ENCODE measurements around the gene RMI1. TPM values are rescaled to one million over a fixed set of nuclear protein-coding genes. Genes with fewer than 3 reads are reported as not detected.
A peak's percentile ranks its signal among the peaks of the same experiment; 100 is the strongest.
"Not testable (repeated sequence)": the region's sequence is repeated elsewhere in the genome, so short reads cannot be mapped to it uniquely, and the experiment has no call there.

Gene RMI1
- total RNA-seq, 1 donor from 2014 or later = 3.7 TPM

GRCh38 chr9:83934569-83935275, 45.9 kb upstream of the RMI1 start:
- no peak for FAIRE-seq
- DNase-seq (ENCODE audit: low read depth) = peak; percentile 94
- Histone ChIP-seq H3K27me3 (ENCODE audit: control insufficient read depth, insufficient read depth, low read length) (no peaks in the 10 kb centered on the region), H3K4me3 (ENCODE audit: low read depth, low read length) (no peak overlapping the region), H3K36me3 (ENCODE audit: control insufficient read depth, insufficient read depth, low read length) (no peaks in the 10 kb centered on the region)
- TF ChIP-seq, protein P1, sequence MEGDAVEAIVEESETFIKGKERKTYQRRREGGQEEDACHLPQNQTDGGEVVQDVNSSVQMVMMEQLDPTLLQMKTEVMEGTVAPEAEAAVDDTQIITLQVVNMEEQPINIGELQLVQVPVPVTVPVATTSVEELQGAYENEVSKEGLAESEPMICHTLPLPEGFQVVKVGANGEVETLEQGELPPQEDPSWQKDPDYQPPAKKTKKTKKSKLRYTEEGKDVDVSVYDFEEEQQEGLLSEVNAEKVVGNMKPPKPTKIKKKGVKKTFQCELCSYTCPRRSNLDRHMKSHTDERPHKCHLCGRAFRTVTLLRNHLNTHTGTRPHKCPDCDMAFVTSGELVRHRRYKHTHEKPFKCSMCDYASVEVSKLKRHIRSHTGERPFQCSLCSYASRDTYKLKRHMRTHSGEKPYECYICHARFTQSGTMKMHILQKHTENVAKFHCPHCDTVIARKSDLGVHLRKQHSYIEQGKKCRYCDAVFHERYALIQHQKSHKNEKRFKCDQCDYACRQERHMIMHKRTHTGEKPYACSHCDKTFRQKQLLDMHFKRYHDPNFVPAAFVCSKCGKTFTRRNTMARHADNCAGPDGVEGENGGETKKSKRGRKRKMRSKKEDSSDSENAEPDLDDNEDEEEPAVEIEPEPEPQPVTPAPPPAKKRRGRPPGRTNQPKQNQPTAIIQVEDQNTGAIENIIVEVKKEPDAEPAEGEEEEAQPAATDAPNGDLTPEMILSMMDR (IDR thresholded peaks at IDR 0.05; ENCODE audit: insufficient read depth, low read length, severe bottlenecking) = no peak

DNA sequence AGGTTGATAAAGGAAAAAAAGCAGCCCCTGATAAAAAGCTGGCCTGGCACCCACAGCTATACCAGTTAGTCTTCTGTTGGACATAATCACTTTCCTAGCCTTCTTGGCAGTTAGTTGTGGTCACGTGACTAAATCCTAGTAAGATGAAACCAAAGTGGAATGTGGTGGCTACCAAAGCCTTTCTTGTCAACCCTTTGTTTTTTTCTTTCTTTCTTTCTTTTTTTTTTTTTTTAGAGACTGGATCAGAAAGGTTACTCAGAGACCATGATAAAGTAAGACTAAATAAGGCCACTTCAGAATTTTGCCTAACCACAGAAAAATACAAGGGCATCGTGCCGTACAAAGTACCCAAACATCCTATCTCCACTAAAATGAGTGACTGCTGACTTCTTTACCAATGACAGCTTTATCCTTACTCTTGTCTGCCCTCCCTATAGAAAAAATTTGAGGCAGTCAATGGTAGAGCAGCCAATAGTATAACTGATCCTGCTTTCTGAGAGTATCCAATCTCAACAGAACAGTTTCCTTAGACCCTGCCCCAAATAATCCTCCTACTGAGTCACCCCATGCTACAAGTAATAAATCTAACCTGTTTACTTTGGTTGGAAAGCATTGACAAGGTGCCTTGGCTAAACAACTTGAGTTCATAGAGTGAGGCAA, 45.2 kb upstream of the RMI1 start:
- DNase-seq (ENCODE audit: low read depth) (peak; percentile 70), FAIRE-seq (no peak)
- Histone ChIP-seq H3K4me3 (ENCODE audit: low read depth, low read length) (no peak overlapping the region), H3K36me3 (ENCODE audit: control insufficient read depth, insufficient read depth, low read length) (no peaks in the 10 kb centered on the region), H3K27me3 (ENCODE audit: control insufficient read depth, insufficient read depth, low read length) (no peaks in the 10 kb centered on the region)
- TF ChIP-seq, protein P1 (IDR thresholded peaks at IDR 0.05; ENCODE audit: insufficient read depth, low read length, severe bottlenecking) = no peak

DNA sequence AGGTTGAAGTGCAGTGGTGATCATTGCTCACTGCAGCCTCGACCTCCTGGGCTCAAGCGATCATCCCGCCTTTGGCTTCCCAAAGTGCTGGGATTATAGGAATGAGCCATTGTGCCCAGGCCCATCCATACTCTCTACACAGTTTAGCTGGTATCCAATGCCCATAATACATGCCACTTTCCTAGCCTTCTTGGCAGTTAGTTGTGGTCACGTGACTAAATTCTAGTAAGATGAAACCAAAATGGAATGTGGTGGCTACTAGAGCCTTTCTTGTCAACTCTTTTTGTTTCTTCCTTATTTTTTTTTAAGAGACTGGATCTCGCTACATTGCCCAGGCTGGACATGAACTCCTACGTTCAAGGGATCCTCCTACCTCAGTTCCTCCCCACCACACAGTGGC, 44.1 kb upstream of the RMI1 start:
- Histone ChIP-seq H3K27me3 (ENCODE audit: control insufficient read depth, insufficient read depth, low read length) (no peaks in the 10 kb centered on the region), H3K36me3 (ENCODE audit: control insufficient read depth, insufficient read depth, low read length) (peaks cover 1% of the 10 kb centered on the region), H3K4me3 (ENCODE audit: low read depth, low read length) (no peak overlapping the region)
- no peak for FAIRE-seq
- TF ChIP-seq, protein P1 (IDR thresholded peaks at IDR 0.05; ENCODE audit: insufficient read depth, low read length, severe bottlenecking) = no peak
- no peak for DNase-seq (ENCODE audit: low read depth)

DNA sequence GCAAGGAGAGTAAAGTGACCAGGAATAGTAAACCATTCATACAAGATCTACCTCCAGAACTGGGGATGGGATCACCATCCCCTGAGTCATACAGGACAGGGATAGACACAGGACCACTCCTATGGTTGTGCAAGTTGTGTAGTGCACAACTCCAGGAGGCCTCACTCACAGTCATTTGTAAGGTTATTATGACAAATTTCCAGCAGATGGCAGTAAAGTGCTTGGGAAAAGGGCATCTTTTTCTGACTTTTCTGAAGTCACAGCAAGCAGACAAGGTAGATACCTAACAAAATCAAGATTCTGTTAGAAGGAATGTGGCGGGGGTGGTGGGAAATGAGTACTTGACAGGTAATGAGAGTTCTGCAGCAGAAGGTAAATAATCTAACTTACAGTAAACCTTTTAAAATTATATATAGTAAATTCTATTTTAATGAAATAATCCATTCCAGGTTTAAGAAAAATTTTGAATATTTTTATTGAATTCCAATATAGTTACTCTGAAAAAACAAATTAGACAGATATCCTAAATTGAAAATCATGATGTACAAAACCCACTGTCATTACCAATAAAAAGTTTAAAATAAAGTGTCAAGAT, 42.6 kb upstream of the RMI1 start:
- Histone ChIP-seq H3K36me3 (ENCODE audit: control insufficient read depth, insufficient read depth, low read length) (peaks cover 2% of the 10 kb centered on the region), H3K27me3 (ENCODE audit: control insufficient read depth, insufficient read depth, low read length) (no peaks in the 10 kb centered on the region), H3K4me3 (ENCODE audit: low read depth, low read length) (no peak overlapping the region)
- TF ChIP-seq, protein P1 (IDR thresholded peaks at IDR 0.05; ENCODE audit: insufficient read depth, low read length, severe bottlenecking) = peak; percentile 51
- FAIRE-seq (no peak), DNase-seq (ENCODE audit: low read depth) (peak; percentile 74)

GRCh38 chr9:83940590-83941303, 39.9 kb upstream of the RMI1 start:
- TF ChIP-seq, protein P1 (IDR thresholded peaks at IDR 0.05; ENCODE audit: insufficient read depth, low read length, severe bottlenecking) = no peak
- FAIRE-seq (no peak), DNase-seq (ENCODE audit: low read depth) (no peak)
- Histone ChIP-seq H3K27me3 (ENCODE audit: control insufficient read depth, insufficient read depth, low read length) (no peaks in the 10 kb centered on the region), H3K36me3 (ENCODE audit: control insufficient read depth, insufficient read depth, low read length) (peaks cover 2% of the 10 kb centered on the region), H3K4me3 (ENCODE audit: low read depth, low read length) (no peak overlapping the region)

DNA sequence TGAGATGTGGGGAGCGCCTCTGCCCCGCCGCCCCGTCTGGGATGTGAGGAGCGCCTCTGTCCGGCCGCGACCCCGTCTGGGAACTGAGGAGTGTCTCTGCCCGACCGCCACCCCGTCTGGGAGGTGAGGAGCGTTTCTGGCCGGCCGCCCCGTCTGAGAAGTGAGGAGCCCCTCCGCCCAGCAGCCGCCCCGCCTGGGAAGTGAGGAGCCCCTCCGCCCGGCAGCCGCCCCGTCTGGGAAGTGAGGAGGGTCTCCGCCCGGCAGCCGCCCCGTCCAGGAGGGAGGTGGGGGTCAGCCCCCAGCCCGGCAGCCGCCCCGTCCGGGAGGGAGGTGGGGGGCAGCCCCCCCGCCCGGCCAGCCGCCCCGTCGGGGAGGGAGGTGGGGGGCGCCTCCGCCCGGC, 32.5 kb upstream of the RMI1 start:
- H3K36me3 ChIP-seq (ENCODE audit: control insufficient read depth, insufficient read depth, low read length); H3K4me3 ChIP-seq (ENCODE audit: low read depth, low read length); DNase-seq (ENCODE audit: low read depth); FAIRE-seq; H3K27me3 ChIP-seq (ENCODE audit: control insufficient read depth, insufficient read depth, low read length): not testable (repeated sequence)

Data from bronchial epithelial cell (primary cell).